ENCODE measurements around the gene SCTR.

Gene SCTR

GRCh38 chr2:119431976-119432850 lies 92.1 kb downstream of the SCTR start:
- TF ChIP-seq CTCF (IDR thresholded peaks at IDR 0.05; ENCODE audit: low read depth, low read length, missing control alignments): no peak
- no peak for DNase-seq (ENCODE audit: low read depth)
- no peak overlapping the region; the same call in 1 of the 2 replicates for H3K4me3 ChIP-seq (ENCODE audit: low read depth, low read length)

- DNase-seq (ENCODE audit: low read depth): peak; percentile 27
- no peak for TF ChIP-seq CTCF (IDR thresholded peaks at IDR 0.05; ENCODE audit: low read depth, low read length, missing control alignments)
- peak within 1 kb of the TSS; percentile 45 for H3K4me3 ChIP-seq (ENCODE audit: low read depth, low read length)
Observed at GRCh38 chr2:119431155-119431975, 92.9 kb downstream of the SCTR start, which contains the start of gene TMEM37. TSS of gene TMEM37 (plus strand) at chr2:119431854. CDS start at chr2:119431904, 50 bp downstream.

GRCh38 chr2:119430023-119430498 lies 94.2 kb downstream of the SCTR start:
- no peak for TF ChIP-seq CTCF (IDR thresholded peaks at IDR 0.05; ENCODE audit: low read depth, low read length, missing control alignments)
- no peak for DNase-seq (ENCODE audit: low read depth)
- no peak overlapping the region for H3K4me3 ChIP-seq (ENCODE audit: low read depth, low read length)

- no peak overlapping the region for H3K4me3 ChIP-seq (ENCODE audit: low read depth, low read length)
- DNase-seq (ENCODE audit: low read depth): no peak
- TF ChIP-seq CTCF (IDR thresholded peaks at IDR 0.05; ENCODE audit: low read depth, low read length, missing control alignments): no peak
Observed at GRCh38 chr2:119429225-119429981, 94.9 kb downstream of the SCTR start.

- H3K4me3 ChIP-seq (ENCODE audit: low read depth, low read length): no peak overlapping the region
- TF ChIP-seq CTCF (IDR thresholded peaks at IDR 0.05; ENCODE audit: low read depth, low read length, missing control alignments): no peak
- DNase-seq (ENCODE audit: low read depth): no peak
Observed at GRCh38 chr2:119428488-119429224, 95.6 kb downstream of the SCTR start.

- no peak for DNase-seq (ENCODE audit: low read depth)
- no peak overlapping the region for H3K4me3 ChIP-seq (ENCODE audit: low read depth, low read length)
- no peak for TF ChIP-seq CTCF (IDR thresholded peaks at IDR 0.05; ENCODE audit: low read depth, low read length, missing control alignments)
Observed at GRCh38 chr2:119427756-119428155, 96.5 kb downstream of the SCTR start.

All from GM12864 (cell line).